ENCODE data around the gene EPS15. TPM values are rescaled to one million over a fixed set of nuclear protein-coding genes. Genes with fewer than 3 reads are reported as not detected.

EPS15 gene
- total and polyA plus RNA-seq, 2 of the 13 experiments (the other 11 are each of a cell fraction or from before 2014, with no cell fraction given), result 14.3 to 19.3 TPM

- peak; percentile 19; the same call in 1 of the 2 replicates for TF ChIP-seq ZBTB33 (CRISPR knock-in tag; IDR thresholded peaks at IDR 0.05)
- TF ChIP-seq SRSF9 (IDR thresholded peaks at IDR 0.05; ENCODE audit: borderline replicate concordance, insufficient read depth, low read depth, low read length, poor library complexity, severe bottlenecking), result no peak
- no peak for TF ChIP-seq ZNF547 (CRISPR knock-in tag; IDR thresholded peaks at IDR 0.05)
- TF ChIP-seq ATF7 (IDR thresholded peaks at IDR 0.05), result no peak
- no peak for TF ChIP-seq ATF7 (CRISPR knock-in tag; IDR thresholded peaks at IDR 0.05)
- no peak for TF ChIP-seq MLXIP (CRISPR knock-in tag; IDR thresholded peaks at IDR 0.05; ENCODE audit: borderline replicate concordance)
Observed at GRCh38 chr1:51344602-51345299, 174.3 kb downstream of the EPS15 start (continued).

GRCh38 chr1:51344276-51344601, 174.8 kb downstream of the EPS15 start:
- POLR2A ChIA-PET, result no interaction called here
- H3K4me2 ChIP-seq (ENCODE audit: low read depth, low read length), result peak overlapping the region; percentile 88
- H3K9ac ChIP-seq (ENCODE audit: insufficient read depth, low read depth, low read length), result no peak overlapping the region
- no peak overlapping the region for H3K27ac ChIP-seq (ENCODE audit: extremely low read length, insufficient read depth, low read length)
- no peak for ATAC-seq
- H3K4me1 ChIP-seq (ENCODE audit: insufficient read depth, low read length), result peaks cover 13% of the 10 kb centered on the region
- no peak overlapping the region for H2AFZ ChIP-seq (ENCODE audit: low read length)
- no peaks in the 10 kb centered on the region for H3K79me2 ChIP-seq (ENCODE audit: insufficient read depth, low read length)
- H3K9me3 ChIP-seq (ENCODE audit: low read length), result no peaks in the 10 kb centered on the region
- no peaks in the 10 kb centered on the region for H3K36me3 ChIP-seq (replicated peaks in 1 of 2; ENCODE audit: control insufficient read depth in 1 of 2, insufficient read depth in 2 of 2, low read length in 2 of 2)
- WGBS (ENCODE audit: low lambda C conversion rate), result 95% methylated on average over 4 of the region's 7 CpGs
- intact Hi-C loops (cut with micrococcal nuclease; ENCODE audit: unreplicated experiment), result no loop called here
- CTCF ChIA-PET (ENCODE audit: low intra/inter-chr PET ratio, low total read pairs), result no interaction called here
- no peak for TF ChIP-seq ZNF382 (CRISPR knock-in tag; IDR thresholded peaks at IDR 0.05; ENCODE audit: borderline replicate concordance)
- TF ChIP-seq BCL3 (CRISPR knock-in tag; IDR thresholded peaks at IDR 0.05), result peak; percentile 48; the same call in 1 of the 2 replicates
- no peak for DNase-seq (ENCODE audit: low spot score)
- H3K27me3 ChIP-seq (ENCODE audit: control insufficient read depth in 1 of 2, insufficient read depth in 2 of 2, low read length in 2 of 2), result peaks cover 5 to 34% of the 10 kb centered on the region in 2 experiments; a peak in 4 of 5 replicates
- H4K20me1 ChIP-seq (ENCODE audit: insufficient read depth, low read length), result no peaks in the 10 kb centered on the region
- in situ Hi-C loops (cut with HindIII; ENCODE audit: extremely low pct_ligation_motif_present, low pct_unique_long_range_greater_than_20kb), result no loop called here
- H3K4me3 ChIP-seq (replicated peaks in 1 of 3; ENCODE audit: insufficient read depth in 1 of 3, low read depth in 2 of 3, low read length in 3 of 3), result peak overlapping the region in 1 of 3 experiments; percentile 77; a peak in 2 of 6 replicates
- FAIRE-seq, result no peak
- BruUV-seq (replicated peaks), result no TSS peak
